Hematopoietic multipotent progenitor cell treated with erythropoietin and hydrocortisone succinate and interleukin-3 and kit ligand, for 8 days (in vitro differentiated cells): ENCODE data around the gene TRPM1.

Experiments used
- DNase-seq: peaks from one replicate; pipeline ENCODE4 v3.0.0-alpha.2; 2015

Gene TRPM1

GRCh38 chr15:31081588-31082250 is 19.8 kb downstream of the TRPM1 start:
- DNase-seq = no peak

- DNase-seq = no peak
Observed at GRCh38 chr15:31081056-31081455, 20.5 kb downstream of the TRPM1 start.

DNA sequence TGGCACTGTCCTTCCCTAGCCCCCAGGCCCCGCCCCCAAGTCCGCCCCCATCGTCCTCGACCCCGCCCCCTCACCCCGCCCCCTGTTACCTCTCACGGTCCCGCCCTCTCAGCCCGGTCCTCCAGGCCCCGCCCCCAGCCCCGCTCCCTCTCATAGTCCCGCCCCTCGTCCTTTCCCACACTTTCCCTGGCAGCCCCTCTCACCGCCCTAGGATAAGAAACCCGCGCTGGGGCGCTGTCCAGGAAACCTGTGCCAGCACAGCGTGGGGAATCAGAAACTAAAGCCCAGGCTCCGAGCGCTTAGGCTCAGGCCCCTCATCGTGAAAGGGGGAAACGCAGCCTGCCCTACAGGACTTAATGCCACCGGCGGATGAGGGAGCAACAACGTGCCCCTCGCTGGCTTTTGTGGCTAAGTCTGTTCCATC is 20.9 kb downstream of the TRPM1 start:
- DNase-seq = peak; percentile 31

GRCh38 chr15:31079519-31079918 is 22.0 kb downstream of the TRPM1 start:
- no peak for DNase-seq

DNA sequence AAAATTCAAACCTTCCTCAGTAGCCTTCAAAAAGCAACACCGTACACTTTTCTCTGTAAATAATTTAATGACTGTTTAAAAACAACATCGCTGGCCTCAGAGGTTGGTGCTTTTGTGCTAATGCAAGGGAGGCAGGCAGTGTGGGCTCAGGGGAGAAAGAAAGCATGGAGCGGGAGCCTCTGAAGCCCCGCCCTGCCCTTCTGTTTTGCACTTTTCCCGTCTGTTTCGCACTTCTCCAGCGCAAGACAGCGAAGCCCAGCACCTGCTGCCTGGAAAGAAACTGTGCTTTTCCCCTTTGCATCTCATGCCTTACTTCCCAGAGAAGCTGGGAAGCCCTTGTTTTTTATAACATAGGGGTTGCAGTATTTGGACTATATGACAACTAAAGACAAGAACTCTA is 23.1 kb downstream of the TRPM1 start:
- DNase-seq = no peak

DNA sequence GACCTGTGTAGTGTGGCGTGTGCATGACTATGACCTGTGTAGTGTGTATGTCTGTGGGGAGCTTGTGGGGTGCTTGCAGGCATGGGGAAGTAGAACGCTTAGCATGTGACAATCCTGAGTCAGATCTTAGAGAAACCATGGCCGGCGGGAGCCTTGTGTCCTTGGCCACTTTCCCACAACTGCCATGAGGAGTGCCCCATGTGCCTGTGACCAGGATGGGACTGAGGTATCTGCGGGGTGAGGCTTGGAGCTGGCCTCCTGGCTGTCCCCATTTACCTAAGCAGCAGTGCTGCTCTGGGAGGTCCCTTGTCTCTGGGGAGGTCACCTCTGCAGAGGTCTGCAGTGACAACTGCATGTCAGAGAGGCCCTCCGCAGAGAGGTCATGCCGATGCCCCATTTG is 23.6 kb downstream of the TRPM1 start:
- no peak for DNase-seq

GRCh38 chr15:31077181-31077580 is 24.3 kb downstream of the TRPM1 start:
- DNase-seq = no peak

DNA sequence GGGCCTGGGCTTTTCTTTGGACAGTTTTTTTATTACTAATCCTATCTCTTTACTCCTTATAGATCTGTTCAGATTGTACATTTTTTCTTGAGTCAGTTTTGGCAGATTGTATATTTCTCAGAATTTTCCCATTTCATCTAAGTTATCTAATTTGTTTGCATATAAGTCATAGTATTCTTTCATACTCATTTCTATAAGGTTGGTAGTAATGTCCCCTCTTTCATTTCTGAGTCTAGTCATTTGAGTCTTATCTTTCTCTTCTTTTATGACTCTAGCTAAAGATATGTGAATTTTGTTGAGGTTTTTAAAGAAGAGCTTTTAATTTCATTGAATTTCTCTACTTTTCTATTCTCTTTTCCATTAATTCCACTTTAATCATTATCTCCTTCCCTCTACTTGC is 27.2 kb downstream of the TRPM1 start:
- no peak for DNase-seq

DNA sequence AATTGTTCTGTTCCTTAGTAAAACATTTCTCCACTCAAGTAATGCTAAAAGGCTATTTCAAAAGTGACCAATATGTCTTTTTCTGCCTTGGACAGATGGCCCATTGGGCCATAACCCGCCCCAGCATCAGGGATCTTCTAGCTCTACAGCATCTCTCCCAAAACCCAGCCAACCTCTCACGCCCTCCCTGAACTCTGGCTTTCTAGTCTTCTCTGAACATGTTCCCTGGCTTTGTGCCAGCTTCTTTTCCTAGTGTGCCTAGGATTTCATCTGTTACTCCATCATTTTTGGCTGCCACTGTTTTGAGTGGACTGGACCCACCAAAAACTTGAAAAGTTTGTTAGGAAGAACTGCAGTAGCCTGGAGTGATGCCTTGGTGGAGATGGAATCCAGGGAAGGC is 30.7 kb downstream of the TRPM1 start:
- DNase-seq = no peak

DNA sequence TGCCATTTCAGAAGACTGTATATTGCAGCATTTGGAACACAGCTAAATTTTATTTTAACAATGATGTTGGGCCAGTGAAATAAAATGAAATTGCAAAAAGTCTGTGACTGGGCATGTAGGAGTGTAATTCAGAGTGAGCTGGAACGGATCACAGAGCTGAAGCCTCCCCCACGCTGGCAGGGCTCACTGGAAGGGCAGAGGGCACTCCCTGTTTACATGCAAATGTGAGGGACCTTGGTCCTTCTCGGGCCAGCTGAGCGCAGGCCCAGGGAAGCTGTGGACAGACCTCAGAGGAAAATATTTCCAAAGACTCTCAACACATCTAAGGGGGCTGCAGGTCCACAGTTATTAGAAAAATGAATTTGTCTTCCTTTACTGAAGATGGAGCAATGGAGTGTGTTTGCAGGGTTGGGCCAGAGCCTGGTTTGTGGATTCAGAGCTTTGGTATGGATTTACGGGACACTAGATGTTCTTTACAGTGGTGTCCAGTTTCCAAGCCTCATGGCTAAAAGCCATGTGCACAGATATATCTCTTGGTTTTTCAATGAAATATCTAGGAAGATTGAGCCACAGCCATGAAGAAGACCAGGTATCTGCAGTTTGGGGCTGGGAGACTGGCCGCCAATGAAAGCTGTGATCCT is 32.0 kb downstream of the TRPM1 start:
- DNase-seq = no peak

DNA sequence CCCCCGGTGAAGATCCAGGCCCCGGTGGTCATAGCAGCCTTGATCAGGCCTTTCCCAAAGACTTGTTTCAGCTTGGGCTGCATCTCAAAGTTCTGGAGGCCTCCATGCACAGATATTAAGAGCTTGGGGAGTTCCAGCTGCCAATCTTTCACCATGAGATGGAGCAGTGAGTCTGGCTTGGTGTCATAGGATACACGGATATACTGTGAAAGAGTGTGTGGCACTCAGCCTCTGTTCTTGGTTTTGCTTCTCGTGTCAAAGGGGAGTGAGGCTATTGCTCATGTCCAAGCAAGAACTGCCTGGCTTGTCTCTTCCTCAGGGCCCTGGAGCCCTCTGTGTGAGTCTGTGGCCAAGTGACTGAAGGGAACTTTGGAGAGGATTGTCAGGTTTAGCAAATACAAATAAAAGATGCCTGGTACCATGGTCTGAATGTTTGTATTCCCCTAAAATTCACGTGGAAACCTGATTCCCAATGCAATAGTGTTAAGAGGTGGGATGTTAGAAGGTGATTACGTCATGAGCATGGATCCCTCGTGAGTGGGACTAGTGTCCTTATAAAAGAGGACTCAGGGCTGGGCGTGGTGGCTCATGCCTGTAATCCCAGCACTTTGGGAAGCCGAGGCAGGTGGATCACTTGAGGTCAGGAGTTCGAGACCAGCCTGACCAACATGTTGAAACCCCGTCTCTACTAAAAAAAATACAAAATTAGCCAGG is 33.5 kb downstream of the TRPM1 start:
- DNase-seq = no peak

DNA sequence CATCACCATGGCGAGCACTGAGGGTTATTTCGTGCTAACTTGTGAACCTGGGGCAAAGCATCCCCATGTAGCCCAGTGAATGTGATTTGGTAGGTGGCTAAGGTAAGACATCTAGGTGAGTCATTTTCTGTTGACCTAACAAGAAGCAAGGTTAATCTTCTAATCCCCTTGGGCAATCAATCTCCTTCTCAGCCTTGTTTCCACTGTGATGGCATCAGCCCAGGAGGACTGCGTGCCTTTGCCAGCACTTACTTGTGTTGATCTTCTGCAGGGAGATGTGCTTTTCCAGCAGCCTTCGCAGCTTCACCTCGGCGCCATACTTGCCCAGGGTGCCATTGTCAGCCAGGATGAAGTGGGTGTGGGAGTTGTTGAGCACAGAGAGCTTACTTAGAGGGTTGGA is 35.7 kb downstream of the TRPM1 start:
- no peak for DNase-seq

DNA sequence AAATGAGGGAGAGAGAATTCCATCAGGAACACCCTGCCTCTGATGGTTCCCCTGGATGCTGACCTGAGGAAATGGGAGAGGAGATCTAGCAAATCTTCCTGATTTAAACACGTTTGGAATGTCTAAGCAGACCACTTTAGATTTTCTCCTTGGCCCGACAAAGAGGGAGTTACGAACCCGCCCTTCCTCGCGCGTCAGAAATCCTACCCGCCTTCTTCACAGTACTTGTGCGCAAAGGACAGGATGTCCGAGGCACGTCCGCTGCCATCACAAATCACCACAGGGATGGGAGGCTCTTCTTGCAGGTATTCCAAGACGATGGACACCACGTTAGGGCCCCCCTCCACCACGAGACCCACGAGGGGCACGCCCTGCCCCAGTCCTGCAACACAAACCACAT is 38.6 kb downstream of the TRPM1 start:
- DNase-seq = no peak

DNA sequence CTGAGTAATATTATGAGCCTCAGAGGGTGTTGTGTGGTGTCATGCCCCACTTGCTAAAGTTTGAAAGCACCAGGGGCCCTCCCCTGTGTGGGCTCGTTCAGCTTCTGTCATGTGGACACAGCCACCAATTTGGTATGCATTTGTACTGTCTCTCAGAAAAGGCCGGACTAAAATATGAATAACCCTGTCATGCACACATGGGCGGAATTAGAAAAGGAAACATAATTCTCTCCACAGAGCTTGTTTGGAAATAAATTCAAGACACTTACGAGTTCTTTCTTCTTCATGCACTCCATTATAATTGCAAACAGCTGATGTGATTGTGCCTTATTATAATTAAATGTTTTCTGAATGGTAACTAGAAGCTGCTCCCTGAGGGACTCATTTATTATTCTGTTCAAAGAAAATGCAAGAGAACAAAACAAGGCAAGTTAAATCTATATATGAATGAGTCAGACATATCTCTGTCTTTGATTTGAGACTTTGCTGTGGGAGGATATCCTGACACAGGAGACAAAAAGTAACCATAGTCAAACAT is 39.1 kb downstream of the TRPM1 start:
- DNase-seq = no peak

DNA sequence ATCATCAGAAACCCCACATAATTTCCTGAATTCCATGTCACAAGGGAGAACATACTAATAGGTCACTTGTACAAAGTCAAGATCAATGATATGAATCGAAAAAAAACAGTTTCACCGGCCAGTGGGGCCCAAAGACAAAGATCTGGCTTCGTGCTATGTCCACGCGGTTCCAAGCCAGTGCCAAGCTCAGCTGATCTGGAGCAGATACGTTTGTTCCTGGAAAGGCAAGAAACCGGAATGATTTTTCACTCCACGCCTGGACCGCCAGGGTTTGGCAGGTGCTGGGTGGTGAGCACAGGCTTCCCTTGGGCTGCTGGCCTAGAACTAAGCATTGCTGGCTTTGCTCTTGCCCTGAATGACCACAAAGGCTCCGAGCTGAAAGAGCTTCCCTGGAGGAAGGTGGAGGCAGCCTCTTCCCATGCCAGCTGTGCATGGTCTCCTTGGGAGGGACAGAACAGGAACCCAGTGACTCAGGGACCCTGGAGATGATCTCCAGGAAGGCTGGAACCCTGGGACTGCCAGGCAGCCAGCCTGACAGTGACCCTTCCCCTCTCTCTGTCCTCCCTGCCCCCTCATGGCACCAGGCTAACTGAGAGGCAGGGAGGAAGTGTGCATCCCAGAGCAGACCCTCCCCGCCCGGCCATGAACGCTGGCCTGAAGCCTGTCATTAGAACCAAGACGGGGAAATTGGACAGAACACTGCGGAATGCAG is 40.9 kb downstream of the TRPM1 start:
- no peak for DNase-seq

DNA sequence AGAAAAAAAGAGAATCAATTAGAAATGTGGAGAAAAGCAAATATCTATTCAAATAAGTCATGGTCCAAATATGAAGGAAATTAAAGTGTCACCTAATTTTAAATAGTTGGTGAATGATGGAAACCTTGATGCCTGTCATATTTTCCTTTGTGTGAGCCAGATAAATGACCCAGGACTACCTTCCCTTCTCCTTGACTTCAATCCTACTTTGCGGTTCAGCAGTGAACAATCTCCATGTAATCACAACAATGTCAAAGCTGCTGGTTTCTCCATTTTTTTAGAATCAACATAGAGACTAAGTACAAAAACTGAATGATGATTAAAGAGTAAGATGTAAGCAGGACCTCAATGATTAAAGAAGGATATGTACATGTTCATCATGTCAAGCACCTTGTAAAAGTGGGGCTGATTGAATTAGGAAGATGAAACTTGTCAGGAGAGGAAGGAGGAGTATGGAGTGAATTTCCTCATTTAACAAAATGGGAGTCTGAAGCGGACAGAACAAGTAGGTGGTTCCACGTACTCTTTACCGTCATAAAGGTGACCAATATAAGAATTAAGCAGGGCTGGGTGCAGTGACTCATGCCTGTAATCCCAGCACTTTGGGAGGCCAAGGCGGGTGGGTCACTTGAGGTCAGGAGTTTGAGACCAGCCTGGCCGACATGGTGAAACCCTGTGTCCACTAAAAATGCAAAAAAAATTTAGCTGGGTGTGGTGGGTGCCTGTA is 43.1 kb downstream of the TRPM1 start:
- DNase-seq = no peak

GRCh38 chr15:31051496-31052080 is 49.9 kb downstream of the TRPM1 start:
- no peak for DNase-seq

DNA sequence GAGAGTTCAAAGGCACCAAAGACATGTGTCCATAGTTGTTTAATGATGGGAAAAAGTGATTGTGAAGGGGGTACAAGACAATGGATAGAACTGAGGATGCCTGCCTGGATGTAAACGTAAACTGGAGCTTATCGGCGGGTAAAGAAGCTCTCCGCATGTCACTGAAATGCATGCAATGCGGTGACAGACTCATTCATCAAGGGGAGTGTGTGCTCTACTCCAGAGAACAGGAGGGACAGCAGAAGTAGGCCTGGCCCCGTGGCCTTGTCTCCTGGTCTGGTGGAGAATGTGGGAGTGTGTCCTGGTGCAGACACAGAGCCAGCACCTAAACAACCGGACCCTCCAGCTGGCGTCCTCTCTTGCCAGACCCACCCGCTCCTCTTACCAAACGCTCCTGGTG is 50.6 kb downstream of the TRPM1 start:
- DNase-seq = no peak

DNA sequence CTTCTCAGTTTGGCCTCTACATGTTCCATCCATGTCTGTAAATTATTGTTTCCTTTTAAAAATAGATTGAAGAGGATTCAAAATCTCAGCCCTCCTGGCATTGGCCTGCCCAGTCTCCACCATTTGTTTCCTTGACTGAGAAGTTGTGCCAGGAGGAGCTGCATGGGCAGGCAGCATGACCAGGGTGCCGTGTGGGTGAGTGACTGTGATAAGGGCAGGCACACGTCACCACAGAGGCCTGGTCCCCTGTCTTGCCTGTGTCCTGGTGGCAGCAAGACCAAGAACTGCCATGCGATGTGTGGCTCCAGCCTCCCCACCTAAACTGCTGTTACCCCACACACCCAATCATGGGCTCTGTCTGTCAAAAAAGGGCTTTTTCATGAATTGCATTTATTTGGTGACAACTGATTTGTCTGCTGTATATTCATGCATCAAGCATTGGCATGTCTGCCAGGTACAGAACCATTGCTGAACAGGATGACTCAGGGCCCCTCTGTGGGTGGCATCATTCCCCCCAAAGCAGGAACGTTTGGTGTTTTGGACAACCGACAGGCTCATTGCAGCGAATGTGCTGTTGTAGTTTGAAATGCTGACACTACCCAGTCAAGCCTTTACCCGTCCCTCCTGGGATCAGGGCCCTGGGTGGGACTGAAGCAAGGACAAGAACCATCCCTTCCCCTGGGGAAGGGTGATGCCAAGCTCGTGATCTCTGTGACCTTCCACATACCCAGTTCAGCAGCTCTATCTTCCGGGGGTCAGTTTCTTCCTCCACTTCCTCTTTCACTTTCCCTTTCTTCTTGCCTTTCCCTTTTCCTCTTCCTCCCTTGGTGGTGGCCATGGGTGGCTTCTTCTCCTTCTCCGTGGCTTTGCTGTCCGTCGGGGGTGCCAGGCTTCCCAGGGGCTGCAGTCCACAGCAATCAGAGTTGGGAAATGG is 51.6 kb downstream of the TRPM1 start:
- DNase-seq = peak; percentile 13

- DNase-seq = no peak
Observed at GRCh38 chr15:31049111-31049510, 52.4 kb downstream of the TRPM1 start.

DNA sequence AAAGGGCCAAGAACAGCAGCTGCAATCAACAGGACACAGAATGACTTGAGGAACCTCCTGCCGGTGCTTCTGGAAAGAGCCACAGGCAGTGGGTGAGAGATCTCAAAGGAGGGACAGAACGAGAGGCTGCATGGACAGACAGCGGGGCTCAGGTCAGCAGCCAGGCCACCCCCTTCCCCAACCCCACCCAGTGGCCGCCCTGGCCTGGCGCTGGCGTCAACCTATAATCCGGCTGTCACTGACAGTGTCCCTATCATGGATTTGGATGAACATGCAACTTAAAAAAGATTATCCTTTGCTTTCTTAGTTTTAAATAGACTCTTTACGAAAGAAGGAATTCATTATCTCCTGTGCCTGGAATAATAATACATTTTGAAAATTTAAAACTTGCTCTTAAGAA is 54.1 kb downstream of the TRPM1 start:
- DNase-seq = no peak
